Tibial nerve (tissue), 4 donors: ENCODE measurements around the gene ATMIN. TPM values are rescaled to one million over a fixed set of nuclear protein-coding genes. Genes with fewer than 3 reads are reported as not detected.

Source experiments
- DNase-seq, 2 donors: peaks; one replicate each; pipeline ENCODE4 v3.0.0-alpha.2; 2019; ENCODE audit warnings: low spot score in 2 of 2
- H3K27ac ChIP-seq, 4 donors: fragments of 200-600 bp; sonication (generic) in 3 of 4; one replicate each; pipeline ENCODE4 v1.5.1; 2017 to 2019; ENCODE audit warnings: mild to moderate bottlenecking in 1 of 4
- H3K27me3 ChIP-seq, 2 donors: fragments of 200-600 bp; sonication (generic) in 1 of 2; one replicate each; pipeline versions ENCODE4 v1.5.1 to v1.6.0; 2017 to 2019
- H3K36me3 ChIP-seq, 3 donors: fragments of 200-600 bp; sonication (generic); one replicate each; pipeline ENCODE4 v1.5.1; 2018 to 2019
- H3K4me1 ChIP-seq, 4 donors: fragments of 200-600 bp; sonication (generic) in 3 of 4; one replicate each; pipeline ENCODE4 v1.5.1; 2017 to 2019
- H3K4me3 ChIP-seq, 4 donors: fragments of 200-600 bp; sonication (generic) in 3 of 4; one replicate each; pipeline ENCODE4 v1.5.1; 2017 to 2019; ENCODE audit warnings: mild to moderate bottlenecking in 1 of 4, moderate library complexity in 1 of 4
- H3K9me3 ChIP-seq, 4 donors: fragments of 200-600 bp; sonication (generic) in 3 of 4; one replicate each; pipeline ENCODE4 v1.5.1; 2017 to 2019
- EP300 ChIP-seq, 2 donors: sonication (generic); formaldehyde crosslinking; IDR thresholded peaks; one replicate each; pipeline ENCODE4 v1.6.1; 2017; ENCODE audit warnings: antibody characterized with exemption in 2 of 2, mild to moderate bottlenecking in 1 of 2
- POLR2A ChIP-seq, 2 donors: fragments of 450-650 bp; IDR thresholded peaks; one replicate each; pipeline ENCODE4 v1.6.1; 2017; ENCODE audit warnings: antibody characterized with exemption in 2 of 2, mild to moderate bottlenecking in 2 of 2, moderate library complexity in 2 of 2
- WGBS, 2 donors: methylation state at CpG; one replicate each; pipeline ENCODE4 v1.1.5; 2018; 5-methylcytosine and 5-hydroxymethylcytosine counted together
- total RNA-seq, 4 donors: library from RNA; depleted of rRNA; stranded (reverse); fragments of >200 nt; gene quantifications; one replicate each; pipeline ENCODE4 v1.1.0, GENCODE V29; 2016
- TF ChIP-seq, protein P1 (sequence below), 5 experiments: fragments of 200-600 bp in 3 of 5; fragments of 450-650 bp in 2 of 5; sonication (generic) in 3 of 5; IDR thresholded peaks; one replicate each; pipeline ENCODE4 v1.5.1; 2016 to 2019; ENCODE audit warnings: antibody characterized with exemption in 5 of 5, mild to moderate bottlenecking in 3 of 5, moderate library complexity in 2 of 5

Gene ATMIN
- total RNA-seq, 4 donors from 2014 or later, result 16.2 to 31.2 (median 24.4) TPM

DNA sequence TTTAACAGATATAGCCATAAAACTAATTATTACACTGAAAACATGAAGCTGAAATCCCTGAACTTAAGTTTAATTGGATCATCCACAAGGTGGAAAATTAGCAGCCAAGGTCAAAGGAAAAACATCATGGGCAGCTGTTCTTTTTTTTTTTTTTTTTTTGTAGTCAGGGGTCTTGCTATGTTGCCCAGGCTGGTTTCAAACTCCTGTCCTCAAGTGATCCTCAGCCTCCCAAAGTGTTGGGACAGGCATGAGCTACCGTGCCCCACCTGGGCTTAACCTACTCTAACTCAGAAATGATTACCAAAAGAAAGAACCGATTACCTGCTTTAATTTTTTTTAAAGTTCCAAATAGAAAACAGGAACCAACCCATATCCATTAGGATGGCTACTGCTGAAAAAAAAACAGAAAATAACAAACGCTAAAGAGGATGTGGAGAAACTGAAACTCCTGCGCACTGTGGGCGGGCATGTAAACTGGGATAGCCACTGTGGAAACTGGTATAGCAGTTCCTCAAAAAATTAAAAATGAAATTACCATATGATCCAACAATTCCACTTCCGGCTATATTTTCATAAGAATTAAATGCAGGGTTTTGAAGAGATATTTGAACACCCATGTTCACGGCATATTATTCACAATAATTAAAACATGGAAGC, 37.5 kb upstream of the ATMIN start:
- Histone ChIP-seq H3K27me3 (no peaks in the 10 kb centered on the region), H3K27ac (peak overlapping the region in 1 of 4 donors; percentile 60), H3K4me3 (no peak overlapping the region), H3K36me3 (no peaks in the 10 kb centered on the region), H3K4me1 (peaks cover 0 to 12% (median 2%) of the 10 kb centered on the region in 4 donors), H3K9me3 (no peaks in the 10 kb centered on the region)
- DNase-seq, result no peak
- no peak for TF ChIP-seq EP300 (IDR thresholded peaks at IDR 0.05)
- TF ChIP-seq, protein P1, sequence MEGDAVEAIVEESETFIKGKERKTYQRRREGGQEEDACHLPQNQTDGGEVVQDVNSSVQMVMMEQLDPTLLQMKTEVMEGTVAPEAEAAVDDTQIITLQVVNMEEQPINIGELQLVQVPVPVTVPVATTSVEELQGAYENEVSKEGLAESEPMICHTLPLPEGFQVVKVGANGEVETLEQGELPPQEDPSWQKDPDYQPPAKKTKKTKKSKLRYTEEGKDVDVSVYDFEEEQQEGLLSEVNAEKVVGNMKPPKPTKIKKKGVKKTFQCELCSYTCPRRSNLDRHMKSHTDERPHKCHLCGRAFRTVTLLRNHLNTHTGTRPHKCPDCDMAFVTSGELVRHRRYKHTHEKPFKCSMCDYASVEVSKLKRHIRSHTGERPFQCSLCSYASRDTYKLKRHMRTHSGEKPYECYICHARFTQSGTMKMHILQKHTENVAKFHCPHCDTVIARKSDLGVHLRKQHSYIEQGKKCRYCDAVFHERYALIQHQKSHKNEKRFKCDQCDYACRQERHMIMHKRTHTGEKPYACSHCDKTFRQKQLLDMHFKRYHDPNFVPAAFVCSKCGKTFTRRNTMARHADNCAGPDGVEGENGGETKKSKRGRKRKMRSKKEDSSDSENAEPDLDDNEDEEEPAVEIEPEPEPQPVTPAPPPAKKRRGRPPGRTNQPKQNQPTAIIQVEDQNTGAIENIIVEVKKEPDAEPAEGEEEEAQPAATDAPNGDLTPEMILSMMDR (IDR thresholded peaks at IDR 0.05), result no peak
- no peak for TF ChIP-seq POLR2A (IDR thresholded peaks at IDR 0.05)
- WGBS, 2 donors, result 91 to 93% methylated on average over 7 of the region's 7 CpGs

DNA sequence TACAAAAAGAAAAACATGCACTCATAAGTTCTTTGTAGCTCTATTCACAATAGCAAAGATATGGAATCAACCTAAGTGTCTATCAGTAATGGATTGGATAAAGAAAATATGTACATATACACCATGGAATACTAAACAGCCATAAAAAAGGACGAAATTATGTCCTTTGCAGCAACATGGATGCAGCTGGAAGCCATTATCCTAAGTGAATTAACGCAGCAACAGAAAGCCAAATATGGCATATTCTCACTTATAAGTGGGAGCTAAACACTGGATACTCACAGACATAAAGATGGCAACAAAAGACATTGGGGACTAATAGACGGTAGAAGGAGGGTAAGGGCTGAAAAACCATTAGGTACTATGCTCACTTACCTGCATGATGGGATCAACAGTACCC, 34.8 kb upstream of the ATMIN start:
- Histone ChIP-seq H3K27me3 (no peaks in the 10 kb centered on the region), H3K4me1 (peaks cover 0 to 30% (median 15%) of the 10 kb centered on the region in 4 donors), H3K4me3 (no peak overlapping the region), H3K36me3 (no peaks in the 10 kb centered on the region), H3K9me3 (no peaks in the 10 kb centered on the region), H3K27ac (no peak overlapping the region)
- no peak for TF ChIP-seq EP300 (IDR thresholded peaks at IDR 0.05)
- TF ChIP-seq, protein P1 (IDR thresholded peaks at IDR 0.05), result no peak
- TF ChIP-seq POLR2A (IDR thresholded peaks at IDR 0.05), result no peak
- WGBS, 2 donors, result 89 to 93% methylated on average over 3 of the region's 3 CpGs
- no peak for DNase-seq

DNA sequence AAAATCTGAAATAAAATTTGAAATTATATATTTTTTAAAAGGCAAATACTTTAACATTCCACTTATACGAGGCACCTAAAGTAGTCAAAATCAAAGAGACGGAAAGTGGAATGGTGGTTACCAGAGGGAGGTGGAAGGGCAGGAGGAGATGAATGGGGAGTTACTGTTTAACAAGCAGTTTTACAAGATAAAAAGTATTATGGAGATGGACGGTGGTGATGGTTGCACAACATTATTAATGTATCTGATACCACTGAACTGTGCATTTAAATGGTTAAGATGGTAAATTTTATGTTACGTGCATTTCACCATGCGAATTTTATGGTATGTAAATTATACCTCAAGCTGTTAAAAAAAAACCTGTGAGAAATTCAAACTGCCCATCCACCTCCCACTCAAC, 34.3 kb upstream of the ATMIN start:
- Histone ChIP-seq H3K4me3 (no peak overlapping the region), H3K4me1 (peaks cover 0 to 33% (median 15%) of the 10 kb centered on the region in 4 donors), H3K36me3 (no peaks in the 10 kb centered on the region), H3K9me3 (no peaks in the 10 kb centered on the region), H3K27me3 (no peaks in the 10 kb centered on the region), H3K27ac (no peak overlapping the region)
- TF ChIP-seq EP300 (IDR thresholded peaks at IDR 0.05) (no peak), POLR2A (IDR thresholded peaks at IDR 0.05) (no peak)
- TF ChIP-seq, protein P1 (IDR thresholded peaks at IDR 0.05), result no peak
- no peak for DNase-seq
- WGBS, 2 donors, result 77 to 82% methylated on average over 5 of the region's 5 CpGs

DNA sequence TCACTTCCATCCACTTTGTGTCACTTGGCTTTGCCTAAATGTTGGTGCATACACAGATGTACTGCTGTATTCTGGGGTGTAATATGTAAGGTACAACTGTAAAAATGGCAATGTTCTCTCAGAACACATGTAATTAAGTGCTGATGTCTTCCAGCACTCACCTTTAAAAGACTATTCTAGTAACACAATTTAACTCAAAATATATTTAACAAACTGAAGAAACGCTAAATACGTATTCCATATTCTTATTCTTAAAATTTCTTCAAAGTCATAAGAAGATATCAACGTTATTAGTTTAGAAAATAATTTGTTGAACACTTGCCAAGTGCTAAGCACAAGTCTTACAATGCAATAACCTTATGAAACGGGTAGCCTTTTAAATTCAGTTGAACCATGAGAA, 32.6 kb upstream of the ATMIN start:
- H3K36me3 ChIP-seq, result no peaks in the 10 kb centered on the region
- TF ChIP-seq, protein P1 (IDR thresholded peaks at IDR 0.05), result no peak
- no peak for TF ChIP-seq EP300 (IDR thresholded peaks at IDR 0.05)
- TF ChIP-seq POLR2A (IDR thresholded peaks at IDR 0.05), result no peak
- H3K27ac ChIP-seq, result no peak overlapping the region
- WGBS, 2 donors, result 65 to 67% methylated on average over 4 of the region's 4 CpGs
- no peak for DNase-seq
- peaks cover 0 to 24% (median 15%) of the 10 kb centered on the region in 4 donors for H3K4me1 ChIP-seq
- H3K4me3 ChIP-seq, result no peak overlapping the region
- H3K9me3 ChIP-seq, result no peaks in the 10 kb centered on the region
- H3K27me3 ChIP-seq, result no peaks in the 10 kb centered on the region

DNA sequence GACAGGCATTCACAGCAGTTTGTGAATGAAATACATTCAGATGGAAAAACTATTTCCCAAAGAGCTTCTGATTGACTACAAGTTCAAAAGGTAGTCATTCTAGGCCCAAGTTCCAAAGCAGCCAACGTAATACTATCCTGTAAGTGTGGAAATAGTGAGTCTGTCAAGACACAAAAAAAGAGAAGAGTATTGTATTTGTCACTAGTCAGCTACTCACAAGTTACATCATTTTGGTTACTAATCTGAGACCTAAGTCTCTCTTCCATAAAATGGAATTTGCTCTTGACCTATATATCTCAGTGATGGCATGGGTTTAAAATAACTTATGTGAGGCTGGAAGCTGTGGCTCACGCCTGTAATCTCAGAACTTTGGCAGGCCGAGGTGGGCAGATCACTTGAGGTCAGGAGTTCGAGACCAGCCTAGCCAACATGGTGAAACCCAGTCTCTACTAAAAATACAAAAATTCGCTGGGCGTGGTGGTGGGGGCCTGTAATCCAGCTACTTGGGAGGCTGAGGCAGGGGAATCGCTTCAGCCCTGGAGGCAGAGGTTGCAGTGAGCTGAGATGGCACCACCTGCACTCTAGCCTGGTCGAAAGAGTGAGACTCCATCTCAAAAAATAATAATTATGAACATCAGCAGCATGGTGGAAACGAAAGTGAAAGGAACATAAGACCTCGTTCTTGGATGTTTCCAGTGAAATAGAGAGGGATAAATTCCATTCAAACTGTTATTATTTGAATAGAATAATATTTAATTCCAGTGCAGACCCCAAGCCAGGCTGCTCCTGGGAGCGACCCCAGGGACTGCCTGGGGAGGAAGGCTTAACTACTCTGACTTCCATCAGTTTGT, 31.8 kb upstream of the ATMIN start:
- 60 to 65% methylated on average over 11 of the region's 11 CpGs for WGBS, 2 donors
- H3K4me1 ChIP-seq, result peaks cover 0 to 27% (median 17%) of the 10 kb centered on the region in 4 donors
- DNase-seq, result no peak
- peak overlapping the region in 1 of 4 donors; percentile 13 for H3K4me3 ChIP-seq
- H3K36me3 ChIP-seq, result no peaks in the 10 kb centered on the region
- H3K27ac ChIP-seq, result peak overlapping the region in 3 of 4 donors; percentile 27 to 71 (median 53)
- H3K27me3 ChIP-seq, result no peaks in the 10 kb centered on the region
- TF ChIP-seq, protein P1 (IDR thresholded peaks at IDR 0.05), result no peak
- no peak for TF ChIP-seq POLR2A (IDR thresholded peaks at IDR 0.05)
- TF ChIP-seq EP300 (IDR thresholded peaks at IDR 0.05), result no peak
- H3K9me3 ChIP-seq, result no peaks in the 10 kb centered on the region
